GM12878 (cell line): Measurements from ENCODE around the gene PRF1. TPM values are rescaled to one million over a fixed set of nuclear protein-coding genes. Genes with fewer than 3 reads are reported as not detected.
A peak's percentile ranks its signal among the peaks of the same experiment; 100 is the strongest.

Experiments used
- ATAC-seq: fragments of 200-7000 bp; cut with Tn5 transposase; 3 replicates; pipeline ENCODE4 v1.9.1; 2020; ENCODE audit warnings: mild to moderate bottlenecking, moderate library complexity
- BruUV-seq: library from RNA; stranded (reverse); fragments of 400-500 nt; replicated peaks from 2 replicates; lab custom pipeline; 2021; lab: Mats Ljungman, UMichigan
- CTCF ChIA-PET: fragments of 300-600 bp; sonication (Branson Sonifier 250); formaldehyde crosslinking; extraction: SDS; loops from one replicate; lab custom pipeline; 2021; ENCODE audit warnings: inconsistent platforms; lab: Yijun Ruan, JAX
- POLR2A ChIA-PET: fragments of 350-600 bp; formaldehyde crosslinking; extraction: SDS; loops from one replicate; lab custom pipeline; 2021; ENCODE audit warnings: inconsistent platforms; lab: Charles Lee
- RAD21 ChIA-PET: fragments of 300-600 bp; sonication (Branson Sonifier 250); formaldehyde crosslinking; loops from one replicate; lab custom pipeline; 2023; ENCODE audit warnings: antibody characterized with exemption; ENCODE audit not compliant: unreplicated experiment; lab: Charles Lee
- SMC1A ChIA-PET: fragments of 300-600 bp; sonication (Branson Sonifier 250); formaldehyde crosslinking; loops from one replicate; lab custom pipeline; 2023; ENCODE audit not compliant: unreplicated experiment, uncharacterized antibody; lab: Charles Lee
- DNase-seq: peaks from one replicate; pipeline ENCODE4 v3.0.0-alpha.2; 2011; ENCODE audit warnings: low read depth, low spot score
- FAIRE-seq: peaks from 3 replicates; lab custom pipeline; 2011; peaks lifted over from hg19 to GRCh38; lab: Jason Lieb, UNC
- H2AFZ ChIP-seq: 2 replicates; pipeline ENCODE4 v1.6.0; 2011; ENCODE audit warnings: low read depth, low read length, control low read depth; ENCODE audit not compliant: control insufficient read depth
- H3K27ac ChIP-seq: 2 replicates; pipeline ENCODE4 v1.5.1; 2011; ENCODE audit warnings: control low read depth; ENCODE audit not compliant: control insufficient read depth, insufficient read depth
- H3K27me3 ChIP-seq, 2 experiments: replicated peaks in 1 of 2; 2 replicates each; pipeline versions ENCODE4 v1.6.0 to v1.6.1; 2011; ENCODE audit warnings: low read length in 1 of 2; ENCODE audit not compliant: control insufficient read depth in 2 of 2, insufficient read depth in 2 of 2
- H3K36me3 ChIP-seq, 2 experiments: 2 replicates each; pipeline ENCODE4 v1.5.1; 2011; ENCODE audit warnings: low read length in 1 of 2; ENCODE audit not compliant: control insufficient read depth in 2 of 2, insufficient read depth in 2 of 2
- H3K4me1 ChIP-seq: 2 replicates; pipeline ENCODE4 v1.6.1; 2011; ENCODE audit warnings: mild to moderate bottlenecking, low read length, moderate library complexity, mixed read lengths; ENCODE audit not compliant: control insufficient read depth, insufficient read depth
- H3K4me2 ChIP-seq: 2 replicates; pipeline ENCODE4 v1.6.0; 2011; ENCODE audit warnings: control low read depth; ENCODE audit not compliant: control insufficient read depth, insufficient read depth
- H3K4me3 ChIP-seq: fragments of 200-600 bp; sonication (generic); 2 replicates; pipeline ENCODE4 v1.5.1; 2016
- H3K79me2 ChIP-seq: 2 replicates; pipeline ENCODE4 v1.6.0; 2011; ENCODE audit warnings: low read length; ENCODE audit not compliant: control insufficient read depth, insufficient read depth
- H3K9ac ChIP-seq: 2 replicates; pipeline ENCODE4 v1.8.0; 2011; ENCODE audit warnings: low read length, control low read depth, mixed read lengths; ENCODE audit not compliant: control insufficient read depth, insufficient read depth
- H3K9me3 ChIP-seq: replicated peaks from 3 replicates; pipeline ENCODE4 v1.5.1; 2011; ENCODE audit warnings: mild to moderate bottlenecking, low read length; ENCODE audit not compliant: control insufficient read depth, insufficient read depth
- H4K20me1 ChIP-seq: 2 replicates; pipeline ENCODE4 v1.6.0; 2011; ENCODE audit not compliant: control insufficient read depth, insufficient read depth
- MXI1 ChIP-seq: fragments of 150-350 bp; IDR thresholded peaks from 2 replicates; pipeline ENCODE4 v1.6.1; 2011; ENCODE audit warnings: low read depth, mild to moderate bottlenecking, inconsistent platforms, low read length, improper control_type of control experiment
- NRF1 ChIP-seq: conservative IDR thresholded peaks from 2 replicates; pipeline ENCODE4 v1.6.1; 2011; ENCODE audit warnings: mild to moderate bottlenecking, low read depth, low read length, improper control_type of control experiment
- PAX5 ChIP-seq: IDR thresholded peaks from 2 replicates; pipeline ENCODE4 v1.6.1; 2011; ENCODE audit warnings: low read depth, low read length, borderline replicate concordance
- RELA ChIP-seq: fragments of 450-650 bp; IDR thresholded peaks from 2 replicates; pipeline ENCODE4 v1.8.0; 2014; ENCODE audit warnings: borderline replicate concordance; ENCODE audit not compliant: partially characterized antibody
- SPI1 ChIP-seq: IDR thresholded peaks from 2 replicates; pipeline ENCODE4 v1.6.1; 2011; ENCODE audit warnings: low read depth, mild to moderate bottlenecking, low read length, moderate library complexity, borderline replicate concordance; ENCODE audit not compliant: insufficient read depth
- WRNIP1 ChIP-seq: IDR thresholded peaks from 2 replicates; pipeline ENCODE4 v1.6.1; 2011; ENCODE audit warnings: low read depth, low read length, improper control_type of control experiment, borderline replicate concordance
- ZNF24 ChIP-seq: fragments of 450-650 bp; IDR thresholded peaks from 2 replicates; pipeline ENCODE4 v1.6.1; 2017; ENCODE audit warnings: antibody characterized with exemption, mild to moderate bottlenecking
- WGBS: methylation state at CpG from one replicate; pipeline ENCODE4 v1.1.6; 2016; ENCODE audit warnings: low lambda C conversion rate; ENCODE audit not compliant: insufficient replicate concordance, insufficient coverage; ENCODE audit errors: missing lambda C conversion rate; 5-methylcytosine and 5-hydroxymethylcytosine counted together
- in situ Hi-C: fragments of 300-500 bp; cut with MboI; formaldehyde crosslinking; loops from 9 replicates; pipeline ENCODE4 v1.14.3; 2018; ENCODE audit warnings: mixed read lengths
- intact Hi-C: fragments of 100-400 bp; cut with micrococcal nuclease; formaldehyde crosslinking; loops from one replicate; pipeline ENCODE4 v1.14.2; 2022; ENCODE audit not compliant: unreplicated experiment
- polyA plus RNA-seq, 11 experiments: library from polyadenylated mRNA; depleted of rRNA in 4 of 11; unstranded in 6 of 11; stranded (reverse) in 5 of 11; fragments of >200 nt; fragmentation: Nextera tagmentation in 4 of 11; fragmentation: Illumina TruSeq in 1 of 11; extraction: Ambion mirVana in 4 of 11; extraction: Trizol in 1 of 11; gene quantifications; 1 replicate in 1 of 11; 2 replicates in 10 of 11; pipeline versions ENCODE4 v1.2.1 to v1.2.3, GENCODE V29; 2011 to 2016; ENCODE audit warnings: inconsistent platforms in 2 of 11, missing spikeins in 2 of 11, low read depth in 1 of 11
- total RNA-seq, 4 experiments: library from RNA; depleted of rRNA in 3 of 4; stranded (reverse); fragments of >200 nt in 3 of 4; fragmentation: Illumina TruSeq in 1 of 4; extraction: Trizol in 1 of 4; gene quantifications; 2 replicates each; pipeline versions ENCODE4 v1.2.1 to v1.2.3, GENCODE V29; 2013 to 2021

The PRF1 gene
- total and polyA plus RNA-seq, 10 of the 15 experiments (the other 5 are each of a cell fraction or from before 2014, with no cell fraction given): 0.84 to 15.7 (median 1.3) TPM

DNA sequence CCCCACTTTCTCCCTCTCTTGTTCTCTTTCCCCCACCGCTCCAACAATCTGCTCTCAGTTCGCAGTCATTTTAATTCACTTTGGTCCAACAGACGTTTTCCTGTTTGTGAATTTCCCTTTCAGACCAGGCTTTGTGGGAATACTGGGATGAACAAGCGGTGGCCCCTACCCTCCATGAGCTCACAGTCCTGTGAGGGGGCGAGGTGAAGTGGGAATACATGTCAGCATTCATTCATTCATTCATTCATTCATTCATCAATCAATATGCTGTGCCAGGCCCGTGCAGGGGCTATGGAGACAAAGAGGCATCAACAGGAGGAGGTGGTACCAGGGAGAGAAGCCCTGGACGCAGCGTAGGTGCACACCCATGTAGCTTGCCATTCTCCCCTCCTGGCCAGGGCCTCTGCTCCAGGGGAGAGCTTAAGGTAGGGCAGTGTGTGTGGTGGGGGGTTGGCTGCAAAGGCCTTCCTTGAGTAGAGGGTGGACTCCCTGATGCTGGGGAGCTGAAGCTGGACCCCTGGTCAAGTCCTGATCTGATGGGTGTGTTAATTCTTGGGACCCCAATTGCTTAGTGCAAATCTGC is 16.1 kb downstream of the PRF1 start:
- CTCF ChIA-PET: interaction anchor here (0.7 to 2.8 kb wide), 2 partner anchors 8 to 9 kb away, joined by 3 to 8 read pairs; no protein-coding TSS in a partner anchor
- Histone ChIP-seq H3K79me2 (no peaks in the 10 kb centered on the region), H3K36me3 (no peaks in the 10 kb centered on the region), H3K9ac (no peak overlapping the region), H3K27ac (no peak overlapping the region), H3K4me1 (peaks cover 39% of the 10 kb centered on the region), H3K9me3 (no peaks in the 10 kb centered on the region), H3K4me2 (no peak overlapping the region; the same call in 1 of the 2 replicates), H4K20me1 (no peaks in the 10 kb centered on the region), H3K4me3 (no peak overlapping the region), H3K27me3 (no peaks in the 10 kb centered on the region), H2AFZ (no peak overlapping the region)
- POLR2A ChIA-PET: interaction anchor here (1.7 to 4.6 kb wide), 3 partner anchors 8 to 15 kb away, joined by 3 to 23 read pairs (median 12); no protein-coding TSS in a partner anchor
- in situ Hi-C loops: no loop called here
- SMC1A ChIA-PET: interaction anchor here (0.9 to 6.6 kb wide), 5 partner anchors 8 to 96 kb away, joined by 3 to 46 read pairs (median 7); no protein-coding TSS in a partner anchor
- WGBS: 67% methylated on average over 8 of the region's 8 CpGs
- DNase-seq (no peak), FAIRE-seq (no peak), ATAC-seq (peak; percentile 16; the same call in 2 of the 3 replicates)
- intact Hi-C loops: no loop called here
- TF ChIP-seq ZNF24: peak; percentile 88
- TF ChIP-seq NRF1: no peak
- TF ChIP-seq RELA: no peak
- TF ChIP-seq MXI1: no peak
- no peak for TF ChIP-seq SPI1
- no peak for TF ChIP-seq WRNIP1
- TF ChIP-seq PAX5: no peak
- no TSS peak for BruUV-seq
- RAD21 ChIA-PET: interaction anchor here (0.5 to 4.9 kb wide), 7 partner anchors 10 to 71 kb away, joined by 3 to 35 read pairs (median 3); no protein-coding TSS in a partner anchor
